ENCODE data around the gene KLHL13. TPM values are rescaled to one million over a fixed set of nuclear protein-coding genes. Genes with fewer than 3 reads are reported as not detected.

Gene KLHL13
- total RNA-seq, 1 donor from 2014 or later = 1.8 TPM

DNA sequence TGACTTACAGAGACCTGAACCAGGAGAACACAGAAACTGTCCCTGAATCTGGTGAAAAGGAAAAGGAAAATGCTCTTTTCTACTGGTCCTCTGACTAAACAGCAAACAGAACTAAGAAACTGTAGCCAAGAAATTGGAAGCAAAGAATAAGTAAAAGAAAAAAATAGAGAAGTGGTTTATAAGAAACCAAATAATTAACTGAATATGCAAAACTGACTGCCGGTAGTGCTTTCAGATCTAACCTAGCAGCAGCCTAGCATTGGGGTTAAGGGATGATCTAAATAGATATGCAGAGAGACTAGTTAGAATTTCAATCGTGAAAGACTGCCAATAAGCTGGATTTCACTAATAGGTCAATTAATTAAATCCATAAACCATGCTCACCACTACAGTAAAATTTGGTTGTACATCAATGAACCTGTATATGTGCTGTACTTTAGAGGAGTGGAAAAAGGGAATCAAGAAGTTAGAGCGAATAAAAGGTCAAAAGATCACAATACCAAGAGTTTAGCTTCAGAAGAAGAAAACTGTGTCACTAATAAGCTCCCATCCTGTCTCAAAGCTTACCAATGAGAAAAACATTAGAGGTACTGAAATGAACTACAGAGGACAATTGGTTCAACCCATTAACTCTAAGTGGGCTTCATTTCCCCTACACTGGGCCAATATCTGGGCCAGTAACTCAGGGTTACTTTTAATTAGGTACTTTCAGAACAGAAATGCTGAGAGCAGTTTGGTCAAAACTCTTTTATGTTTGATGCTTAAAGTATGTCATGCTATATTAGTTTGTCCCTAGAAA, 53.6 kb downstream of the KLHL13 start:
- no peak overlapping the region for H3K4me3 ChIP-seq (ENCODE audit: low read depth, low read length)
- no peak for TF ChIP-seq CTCF (IDR thresholded peaks at IDR 0.05; ENCODE audit: insufficient read depth, low read length, severe bottlenecking)
- H3K27me3 ChIP-seq (ENCODE audit: control insufficient read depth, insufficient read depth, low read length) = no peaks in the 10 kb centered on the region
- no peak for DNase-seq (ENCODE audit: low read depth)
- no peaks in the 10 kb centered on the region for H3K36me3 ChIP-seq (ENCODE audit: control insufficient read depth, insufficient read depth, low read length)
- FAIRE-seq = no peak

DNA sequence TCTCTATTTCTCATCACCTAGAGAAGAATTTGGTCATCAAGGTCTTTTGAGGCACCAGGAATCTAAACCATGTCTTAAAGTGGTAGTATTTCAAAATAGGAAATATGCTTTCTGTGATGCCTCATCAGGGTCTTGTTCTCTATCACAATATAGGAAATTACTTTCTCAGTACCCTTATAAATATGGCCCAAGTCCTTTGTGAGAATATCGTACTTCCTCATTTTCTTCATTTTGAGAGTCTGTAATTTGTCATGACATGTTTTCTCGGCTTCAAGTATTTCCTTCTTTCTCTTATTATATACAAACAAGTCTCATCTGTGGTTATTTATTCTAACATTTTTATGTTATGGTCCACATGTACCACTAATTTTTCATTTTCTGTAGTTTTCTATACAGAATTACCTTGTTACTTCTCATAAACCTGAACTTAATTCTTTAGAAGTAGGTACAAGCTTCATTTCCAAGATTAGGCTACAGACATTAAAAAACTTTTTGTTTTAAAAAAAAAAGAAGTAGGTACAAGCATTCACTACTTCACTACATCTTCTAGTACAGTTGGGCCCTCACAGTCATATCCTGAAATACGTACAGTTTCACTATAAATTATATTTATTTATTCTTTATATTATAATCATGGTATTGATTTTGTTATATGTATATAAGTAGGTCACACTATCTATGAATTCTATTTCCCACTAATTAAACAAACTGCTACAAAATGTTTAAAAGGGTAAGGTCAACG, 54.4 kb downstream of the KLHL13 start:
- no peaks in the 10 kb centered on the region for H3K27me3 ChIP-seq (ENCODE audit: control insufficient read depth, insufficient read depth, low read length)
- H3K4me3 ChIP-seq (ENCODE audit: low read depth, low read length) = no peak overlapping the region
- TF ChIP-seq CTCF (IDR thresholded peaks at IDR 0.05; ENCODE audit: insufficient read depth, low read length, severe bottlenecking) = no peak
- H3K36me3 ChIP-seq (ENCODE audit: control insufficient read depth, insufficient read depth, low read length) = no peaks in the 10 kb centered on the region
- DNase-seq (ENCODE audit: low read depth) = peak; percentile 17
- no peak for FAIRE-seq

DNA sequence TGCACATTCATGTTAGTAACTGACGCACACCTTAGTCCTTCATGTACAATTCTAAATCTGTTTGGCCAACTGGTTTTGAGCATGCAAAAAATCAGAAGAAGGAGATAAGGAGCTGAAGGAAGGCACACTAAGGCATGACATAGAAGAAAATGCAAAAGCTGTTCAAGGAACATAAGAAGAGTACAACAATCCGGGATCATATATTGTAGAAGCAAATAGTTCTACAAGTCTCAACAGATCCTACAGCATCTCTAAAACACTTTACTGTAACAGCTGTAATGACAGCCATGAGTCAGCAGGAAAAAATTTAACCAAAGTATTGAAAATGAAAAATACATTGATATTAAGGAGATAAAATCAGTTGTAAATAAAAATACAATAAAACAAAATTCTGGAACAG, 57.7 kb downstream of the KLHL13 start:
- Histone ChIP-seq H3K4me3 (ENCODE audit: low read depth, low read length) (no peak overlapping the region), H3K27me3 (ENCODE audit: control insufficient read depth, insufficient read depth, low read length) (no peaks in the 10 kb centered on the region), H3K36me3 (ENCODE audit: control insufficient read depth, insufficient read depth, low read length) (no peaks in the 10 kb centered on the region)
- no peak for TF ChIP-seq CTCF (IDR thresholded peaks at IDR 0.05; ENCODE audit: insufficient read depth, low read length, severe bottlenecking)
- no peak for FAIRE-seq
- DNase-seq (ENCODE audit: low read depth) = peak; percentile 65

DNA sequence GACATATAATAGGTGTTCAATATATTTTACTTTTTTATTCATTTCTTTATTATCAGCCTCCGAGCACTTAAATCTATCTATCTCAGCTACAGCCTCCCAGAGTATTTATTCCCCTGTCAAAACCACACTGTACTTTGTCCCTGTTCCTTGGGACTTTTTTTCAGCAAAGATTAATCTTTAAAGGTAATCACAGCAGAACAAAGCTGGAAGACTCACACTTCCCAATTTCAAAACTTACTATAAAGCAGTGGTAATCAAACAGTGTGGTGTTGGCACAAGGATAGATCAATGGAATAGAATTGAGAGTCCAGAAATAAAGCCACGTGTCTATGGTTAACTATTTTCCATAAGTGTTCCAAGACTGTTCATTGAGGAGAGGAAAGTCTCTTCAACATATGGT, 59.7 kb downstream of the KLHL13 start:
- DNase-seq (ENCODE audit: low read depth) (no peak), FAIRE-seq (no peak)
- Histone ChIP-seq H3K4me3 (ENCODE audit: low read depth, low read length) (no peak overlapping the region), H3K36me3 (ENCODE audit: control insufficient read depth, insufficient read depth, low read length) (no peaks in the 10 kb centered on the region), H3K27me3 (ENCODE audit: control insufficient read depth, insufficient read depth, low read length) (no peaks in the 10 kb centered on the region)
- TF ChIP-seq CTCF (IDR thresholded peaks at IDR 0.05; ENCODE audit: insufficient read depth, low read length, severe bottlenecking) = no peak

GRCh38 chrX:118049713-118050112, 66.9 kb downstream of the KLHL13 start:
- no peaks in the 10 kb centered on the region for H3K27me3 ChIP-seq (ENCODE audit: control insufficient read depth, insufficient read depth, low read length)
- no peaks in the 10 kb centered on the region for H3K36me3 ChIP-seq (ENCODE audit: control insufficient read depth, insufficient read depth, low read length)
- no peak for FAIRE-seq
- DNase-seq (ENCODE audit: low read depth) = peak; percentile 9
- H3K4me3 ChIP-seq (ENCODE audit: low read depth, low read length) = no peak overlapping the region
- no peak for TF ChIP-seq CTCF (IDR thresholded peaks at IDR 0.05; ENCODE audit: insufficient read depth, low read length, severe bottlenecking)

Data from bronchial epithelial cell (primary cell).